ENCODE results near the gene SFMBT2. TPM values are rescaled to one million over a fixed set of nuclear protein-coding genes. Genes with fewer than 3 reads are reported as not detected.

The SFMBT2 gene
- total RNA-seq, 1 donor from 2014 or later, result 22.3 TPM

DNA sequence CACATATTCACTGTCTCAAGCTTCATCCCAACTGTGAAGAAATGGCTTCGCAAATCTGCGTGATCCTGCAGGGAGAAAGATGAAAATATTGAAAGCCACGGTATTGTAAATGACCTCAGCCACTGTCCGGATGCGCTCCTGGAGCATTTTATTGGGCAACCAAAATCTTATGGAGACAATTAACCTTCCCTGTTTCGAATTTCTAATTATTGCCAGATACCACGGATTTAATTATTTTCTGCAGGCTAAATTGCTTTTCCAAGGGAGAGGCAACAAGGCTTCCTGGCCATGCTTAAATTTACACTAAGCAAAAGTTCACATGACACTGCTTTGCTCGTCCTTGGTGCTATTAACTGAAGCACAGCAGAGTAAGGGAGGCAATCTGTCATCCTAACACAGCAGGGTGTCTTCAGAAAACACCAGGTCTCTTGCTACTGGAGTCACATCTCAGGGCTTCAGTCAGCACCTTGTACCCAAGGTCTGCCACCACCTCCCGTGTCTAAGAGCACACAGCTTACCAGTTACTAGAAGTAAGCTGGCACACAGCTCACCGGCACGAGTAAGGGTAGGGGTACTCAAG lies 162.2 kb downstream of the SFMBT2 start:
- ATAC-seq, result no peak
- intact Hi-C loops (cut with DNase I), result no loop called here
- H3K36me3 ChIP-seq, result peaks cover 8% of the 10 kb centered on the region

GRCh38 chr10:7248148-7248547 lies 162.7 kb downstream of the SFMBT2 start:
- DNase-seq, result no peak

More for the DNA sequence above, 162.2 kb downstream of the SFMBT2 start:
- no peak for TF ChIP-seq CTCF (IDR thresholded peaks at IDR 0.05)
- Histone ChIP-seq H3K9me3 (no peaks in the 10 kb centered on the region), H3K4me3 (no peak overlapping the region), H3K27ac (no peak overlapping the region), H3K27me3 (ENCODE audit: low read depth) (no peaks in the 10 kb centered on the region), H3K4me1 (no peaks in the 10 kb centered on the region)
- no peak for DNase-seq

DNA sequence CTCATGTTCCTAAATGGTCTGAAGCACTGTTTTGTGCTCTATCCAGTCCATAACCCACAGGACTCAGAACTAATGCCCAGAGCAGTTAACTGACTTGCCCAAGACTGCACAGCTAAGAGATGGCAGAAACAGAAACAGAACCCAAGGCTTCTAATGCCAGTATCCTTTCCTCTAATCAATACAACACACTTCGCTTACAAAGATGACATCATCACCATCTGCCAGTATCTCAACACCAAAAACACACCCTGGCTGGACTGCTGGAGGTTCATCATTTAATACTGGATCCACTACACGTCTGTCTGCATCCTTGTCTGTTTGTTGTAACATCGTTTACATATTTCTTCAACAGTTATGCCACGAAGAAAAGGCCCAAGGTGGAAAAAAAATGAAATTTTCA lies 165.3 kb downstream of the SFMBT2 start:
- Histone ChIP-seq H3K36me3 (peaks cover 13% of the 10 kb centered on the region), H3K27me3 (ENCODE audit: low read depth) (no peaks in the 10 kb centered on the region), H3K4me1 (no peaks in the 10 kb centered on the region), H3K27ac (no peak overlapping the region), H3K4me3 (no peak overlapping the region), H3K9me3 (no peaks in the 10 kb centered on the region)
- intact Hi-C loops (cut with DNase I), result no loop called here
- no peak for ATAC-seq
- DNase-seq, result no peak
- no peak for TF ChIP-seq CTCF (IDR thresholded peaks at IDR 0.05)

More at GRCh38 chr10:7248148-7248547, 162.7 kb downstream of the SFMBT2 start:
- TF ChIP-seq CTCF (IDR thresholded peaks at IDR 0.05), result no peak
- no peak for ATAC-seq
- peaks cover 11% of the 10 kb centered on the region for H3K36me3 ChIP-seq
- no peaks in the 10 kb centered on the region for H3K9me3 ChIP-seq
- H3K27ac ChIP-seq, result no peak overlapping the region
- no peaks in the 10 kb centered on the region for H3K27me3 ChIP-seq (ENCODE audit: low read depth)
- H3K4me3 ChIP-seq, result no peak overlapping the region
- H3K4me1 ChIP-seq, result no peaks in the 10 kb centered on the region
- intact Hi-C loops (cut with DNase I), result no loop called here

DNA sequence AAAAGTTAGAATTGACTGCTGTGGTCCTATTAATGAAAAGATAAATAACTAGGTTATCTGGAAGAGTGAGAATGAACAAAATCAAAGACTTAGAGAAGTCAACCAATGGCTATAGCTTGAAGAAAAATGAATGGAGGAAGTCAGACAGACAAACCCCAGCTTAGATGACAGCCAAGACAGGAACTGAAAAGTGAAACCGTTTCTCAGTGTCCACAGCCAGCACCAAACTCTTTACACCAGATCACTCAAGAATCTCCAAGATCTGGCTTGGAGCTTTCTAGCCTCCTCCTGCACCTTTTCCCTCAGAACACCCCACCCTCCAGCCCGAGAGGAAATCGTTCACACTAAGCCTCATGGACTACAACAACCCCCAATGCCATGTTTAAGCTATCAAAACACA lies 167.0 kb downstream of the SFMBT2 start:
- Histone ChIP-seq H3K36me3 (peaks cover 13% of the 10 kb centered on the region), H3K27me3 (ENCODE audit: low read depth) (no peaks in the 10 kb centered on the region), H3K27ac (no peak overlapping the region), H3K9me3 (no peaks in the 10 kb centered on the region), H3K4me1 (no peaks in the 10 kb centered on the region), H3K4me3 (no peak overlapping the region)
- intact Hi-C loops (cut with DNase I), result no loop called here
- DNase-seq (no peak), ATAC-seq (no peak)
- no peak for TF ChIP-seq CTCF (IDR thresholded peaks at IDR 0.05)

GRCh38 chr10:7243139-7243538 lies 167.7 kb downstream of the SFMBT2 start:
- TF ChIP-seq CTCF (IDR thresholded peaks at IDR 0.05), result no peak
- intact Hi-C loops (cut with DNase I), result no loop called here
- ATAC-seq, result no peak

More at GRCh38 chr10:7243139-7243538, 167.7 kb downstream of the SFMBT2 start:
- Histone ChIP-seq H3K9me3 (no peaks in the 10 kb centered on the region), H3K27me3 (ENCODE audit: low read depth) (no peaks in the 10 kb centered on the region), H3K4me1 (no peaks in the 10 kb centered on the region), H3K36me3 (peaks cover 9% of the 10 kb centered on the region), H3K4me3 (no peak overlapping the region), H3K27ac (no peak overlapping the region)
- DNase-seq, result no peak
